ENCODE results near the gene PLEKHM2. TPM values are rescaled to one million over a fixed set of nuclear protein-coding genes. Genes with fewer than 3 reads are reported as not detected.
"Not testable (repeated sequence)": the region's sequence is repeated elsewhere in the genome, so short reads cannot be mapped to it uniquely, and the experiment has no call there.

Gene PLEKHM2
- polyA plus RNA-seq, 4 donors: 18.6 to 29.0 (median 23.8) TPM

- Histone ChIP-seq H3K4me1 (ENCODE audit: control insufficient read depth in 3 of 3, insufficient read depth in 2 of 3, low read depth in 1 of 3, low read length in 2 of 3) (peaks cover 0 to 13% (median 6%) of the 10 kb centered on the region in 3 donors), H3K4me3 (ENCODE audit: low read depth in 1 of 3, low read length in 3 of 3) (no peak overlapping the region), H3K36me3 (ENCODE audit: control insufficient read depth in 3 of 3, insufficient read depth in 2 of 3, low read depth in 1 of 3, low read length in 3 of 3) (peaks cover 0 to 15% (median 3%) of the 10 kb centered on the region in 3 donors), H3K27ac (ENCODE audit: low read depth in 1 of 3, low read length in 2 of 3) (no peak overlapping the region), H3K9me3 (ENCODE audit: control insufficient read depth in 2 of 2, insufficient read depth in 1 of 2, low read depth in 1 of 2, low read length in 1 of 2) (no peaks in the 10 kb centered on the region), H3K27me3 (ENCODE audit: control insufficient read depth in 3 of 3, insufficient read depth in 3 of 3, low read length in 3 of 3) (no peaks in the 10 kb centered on the region)
- FAIRE-seq (no peak), DNase-seq (no peak)
- 65 to 82% (median 81%) methylated on average over 2 of the region's 2 CpGs for WGBS, 3 donors
Measured at GRCh38 chr1:15687446-15687845, 3.3 kb downstream of the PLEKHM2 start.

GRCh38 chr1:15690317-15690716, 6.2 kb downstream of the PLEKHM2 start:
- H3K9me3 ChIP-seq (ENCODE audit: control insufficient read depth in 2 of 2, insufficient read depth in 1 of 2, low read depth in 1 of 2, low read length in 1 of 2): no peaks in the 10 kb centered on the region
- no peak overlapping the region for H3K27ac ChIP-seq (ENCODE audit: low read depth in 1 of 3, low read length in 2 of 3)
- H3K4me1 ChIP-seq (ENCODE audit: control insufficient read depth in 3 of 3, insufficient read depth in 2 of 3, low read depth in 1 of 3, low read length in 2 of 3): peaks cover 0 to 10% (median 0%) of the 10 kb centered on the region in 3 donors
- H3K27me3 ChIP-seq (ENCODE audit: control insufficient read depth in 3 of 3, insufficient read depth in 3 of 3, low read length in 3 of 3): no peaks in the 10 kb centered on the region
- WGBS, 3 donors: 95 to 99% (median 95%) methylated on average over 6 of the region's 6 CpGs
- H3K36me3 ChIP-seq (ENCODE audit: control insufficient read depth in 3 of 3, insufficient read depth in 2 of 3, low read depth in 1 of 3, low read length in 3 of 3): peaks cover 0 to 18% (median 3%) of the 10 kb centered on the region in 3 donors
- H3K4me3 ChIP-seq (ENCODE audit: low read depth in 1 of 3, low read length in 3 of 3): no peak overlapping the region
- no peak for DNase-seq
- no peak for FAIRE-seq

DNA sequence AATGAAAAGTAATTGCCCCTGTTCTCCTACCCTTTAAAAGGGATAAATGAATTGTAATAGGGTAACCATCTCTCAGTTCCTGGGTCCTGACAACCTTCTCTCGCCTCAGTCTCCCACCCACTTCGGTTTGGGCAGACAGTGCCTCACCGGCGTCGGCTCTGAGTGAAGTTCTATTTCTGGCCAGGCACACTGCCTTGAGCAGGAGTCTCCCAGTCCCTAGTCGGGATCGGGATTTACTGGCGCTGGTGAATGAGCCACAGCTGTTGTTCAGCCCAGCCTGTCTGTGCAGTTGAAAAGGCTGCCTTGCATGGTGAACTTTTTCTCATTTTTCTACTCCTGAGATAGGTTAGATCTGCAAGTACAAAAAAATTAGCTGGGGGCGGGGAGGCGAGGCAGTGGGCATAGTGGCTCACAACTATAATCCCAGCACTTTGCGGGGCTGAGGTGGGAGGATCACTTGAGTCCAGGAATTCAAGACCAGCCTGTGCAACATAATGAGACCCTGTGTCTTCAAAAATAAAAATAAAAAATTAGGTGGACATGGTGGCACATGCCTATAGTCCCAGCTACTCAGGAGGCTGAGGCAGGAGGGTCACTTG, 7.4 kb downstream of the PLEKHM2 start:
- H3K9me3 ChIP-seq (ENCODE audit: control insufficient read depth in 2 of 2, insufficient read depth in 1 of 2, low read depth in 1 of 2, low read length in 1 of 2): no peaks in the 10 kb centered on the region
- WGBS, 3 donors: 68 to 90% (median 89%) methylated on average over 11 of the region's 11 CpGs
- DNase-seq (no peak), FAIRE-seq (no peak)
- H3K4me3 ChIP-seq (ENCODE audit: low read depth in 1 of 3, low read length in 3 of 3): no peak overlapping the region
- no peaks in the 10 kb centered on the region for H3K27me3 ChIP-seq (ENCODE audit: control insufficient read depth in 3 of 3, insufficient read depth in 3 of 3, low read length in 3 of 3)
- peaks cover 0 to 6% (median 0%) of the 10 kb centered on the region in 3 donors for H3K4me1 ChIP-seq (ENCODE audit: control insufficient read depth in 3 of 3, insufficient read depth in 2 of 3, low read depth in 1 of 3, low read length in 2 of 3)
- H3K27ac ChIP-seq (ENCODE audit: low read depth in 1 of 3, low read length in 2 of 3): no peak overlapping the region
- peaks cover 0 to 22% (median 3%) of the 10 kb centered on the region in 3 donors for H3K36me3 ChIP-seq (ENCODE audit: control insufficient read depth in 3 of 3, insufficient read depth in 2 of 3, low read depth in 1 of 3, low read length in 3 of 3)

GRCh38 chr1:15692121-15692682, 8.1 kb downstream of the PLEKHM2 start:
- Histone ChIP-seq H3K36me3 (ENCODE audit: control insufficient read depth in 3 of 3, insufficient read depth in 2 of 3, low read depth in 1 of 3, low read length in 3 of 3) (peaks cover 0 to 28% (median 3%) of the 10 kb centered on the region in 3 donors), H3K4me3 (ENCODE audit: low read depth in 1 of 3, low read length in 3 of 3) (no peak overlapping the region), H3K27me3 (ENCODE audit: control insufficient read depth in 3 of 3, insufficient read depth in 3 of 3, low read length in 3 of 3) (no peaks in the 10 kb centered on the region), H3K27ac (ENCODE audit: low read depth in 1 of 3, low read length in 2 of 3) (no peak overlapping the region), H3K4me1 (ENCODE audit: control insufficient read depth in 3 of 3, insufficient read depth in 2 of 3, low read depth in 1 of 3, low read length in 2 of 3) (peaks cover 0 to 6% (median 0%) of the 10 kb centered on the region in 3 donors), H3K9me3 (ENCODE audit: control insufficient read depth in 2 of 2, insufficient read depth in 1 of 2, low read depth in 1 of 2, low read length in 1 of 2) (no peaks in the 10 kb centered on the region)
- FAIRE-seq (no peak), DNase-seq (no peak)
- WGBS, 3 donors: 66 to 81% (median 72%) methylated on average over 5 of the region's 5 CpGs

DNA sequence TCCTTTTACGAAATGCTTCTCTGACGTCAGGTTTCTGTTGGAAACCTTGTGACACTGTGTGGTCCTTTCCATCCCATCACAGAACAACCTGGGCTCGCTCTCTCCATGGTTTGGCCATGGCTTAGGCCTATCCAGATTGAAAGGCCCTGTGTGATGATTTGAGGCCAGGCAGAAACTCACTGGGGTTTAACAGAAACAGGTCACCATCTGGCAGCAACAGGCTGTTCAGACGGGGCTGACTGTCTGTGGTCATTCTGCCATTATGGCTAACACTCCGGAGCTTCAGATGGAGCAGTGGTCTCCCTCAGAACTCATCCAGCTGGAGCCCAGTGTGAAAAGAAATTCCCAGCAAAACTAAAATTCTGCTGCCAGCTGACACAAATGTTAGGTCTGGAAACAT, 9.3 kb downstream of the PLEKHM2 start:
- H3K4me3 ChIP-seq (ENCODE audit: low read depth in 1 of 3, low read length in 3 of 3): no peak overlapping the region
- no peak for DNase-seq
- 83 to 93% (median 88%) methylated on average over 5 of the region's 5 CpGs for WGBS, 3 donors
- H3K36me3 ChIP-seq (ENCODE audit: control insufficient read depth in 3 of 3, insufficient read depth in 2 of 3, low read depth in 1 of 3, low read length in 3 of 3): peaks cover 0 to 36% (median 3%) of the 10 kb centered on the region in 3 donors
- peaks cover 0 to 3% (median 0%) of the 10 kb centered on the region in 3 donors for H3K4me1 ChIP-seq (ENCODE audit: control insufficient read depth in 3 of 3, insufficient read depth in 2 of 3, low read depth in 1 of 3, low read length in 2 of 3)
- H3K9me3 ChIP-seq (ENCODE audit: control insufficient read depth in 2 of 2, insufficient read depth in 1 of 2, low read depth in 1 of 2, low read length in 1 of 2): no peaks in the 10 kb centered on the region
- H3K27me3 ChIP-seq (ENCODE audit: control insufficient read depth in 3 of 3, insufficient read depth in 3 of 3, low read length in 3 of 3): no peaks in the 10 kb centered on the region
- no peak overlapping the region for H3K27ac ChIP-seq (ENCODE audit: low read depth in 1 of 3, low read length in 2 of 3)
- FAIRE-seq: no peak

- Histone ChIP-seq H3K9me3 (ENCODE audit: control insufficient read depth in 2 of 2, insufficient read depth in 1 of 2, low read depth in 1 of 2, low read length in 1 of 2) (no peaks in the 10 kb centered on the region), H3K36me3 (ENCODE audit: control insufficient read depth in 3 of 3, insufficient read depth in 2 of 3, low read depth in 1 of 3, low read length in 3 of 3) (peaks cover 0 to 26% (median 0%) of the 10 kb centered on the region in 3 donors), H3K27ac (ENCODE audit: low read depth in 1 of 3, low read length in 2 of 3) (peak overlapping the region in 1 of 3 donors; percentile 81), H3K4me1 (ENCODE audit: control insufficient read depth in 3 of 3, insufficient read depth in 2 of 3, low read depth in 1 of 3, low read length in 2 of 3) (peaks cover 0 to 3% (median 0%) of the 10 kb centered on the region in 3 donors), H3K4me3 (ENCODE audit: low read depth in 1 of 3, low read length in 3 of 3) (no peak overlapping the region), H3K27me3 (ENCODE audit: control insufficient read depth in 3 of 3, insufficient read depth in 3 of 3, low read length in 3 of 3) (no peaks in the 10 kb centered on the region)
- WGBS, 3 donors: 53 to 78% (median 60%) methylated on average over 10 of the region's 10 CpGs
- DNase-seq (no peak), FAIRE-seq (no peak)
Measured at GRCh38 chr1:15696956-15697521, 12.9 kb downstream of the PLEKHM2 start.

- H3K4me1 ChIP-seq (ENCODE audit: control insufficient read depth in 3 of 3, insufficient read depth in 2 of 3, low read depth in 1 of 3, low read length in 2 of 3): peaks cover 0 to 5% (median 5%) of the 10 kb centered on the region in 3 donors
- FAIRE-seq: no peak
- peaks cover 0 to 28% (median 0%) of the 10 kb centered on the region in 3 donors for H3K36me3 ChIP-seq (ENCODE audit: control insufficient read depth in 3 of 3, insufficient read depth in 2 of 3, low read depth in 1 of 3, low read length in 3 of 3)
- H3K9me3 ChIP-seq (ENCODE audit: control insufficient read depth in 2 of 2, insufficient read depth in 1 of 2, low read depth in 1 of 2, low read length in 1 of 2): no peaks in the 10 kb centered on the region
- no peak overlapping the region for H3K27ac ChIP-seq (ENCODE audit: low read depth in 1 of 3, low read length in 2 of 3)
- H3K27me3 ChIP-seq (ENCODE audit: control insufficient read depth in 3 of 3, insufficient read depth in 3 of 3, low read length in 3 of 3): no peaks in the 10 kb centered on the region
- H3K4me3 ChIP-seq (ENCODE audit: low read depth in 1 of 3, low read length in 3 of 3): no peak overlapping the region
- no peak for DNase-seq
- 96 to 100% (median 98%) methylated on average over 2 of the region's 2 CpGs for WGBS, 3 donors
Measured at GRCh38 chr1:15698201-15698600, 14.1 kb downstream of the PLEKHM2 start.

DNA sequence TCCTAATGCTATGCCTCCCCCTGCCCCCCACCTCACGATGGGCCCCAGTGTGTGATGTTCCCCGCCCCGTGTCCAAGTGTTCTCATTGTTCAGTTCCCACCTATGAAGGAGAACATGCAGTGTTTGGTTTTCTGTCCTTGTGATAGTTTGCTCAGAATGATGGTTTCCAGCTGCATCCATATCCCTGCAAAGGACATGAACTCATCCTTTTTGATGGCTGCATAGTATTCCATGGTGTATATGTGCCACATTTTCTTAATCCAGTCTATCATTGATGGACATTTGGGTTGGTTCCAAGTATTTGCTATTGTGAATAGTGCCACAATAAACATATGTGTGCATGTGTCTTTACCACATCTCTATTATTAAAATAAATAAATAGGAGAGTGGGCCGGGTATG, 15.2 kb downstream of the PLEKHM2 start:
- not testable (repeated sequence) for H3K27me3 ChIP-seq (ENCODE audit: control insufficient read depth in 3 of 3, insufficient read depth in 3 of 3, low read length in 3 of 3); FAIRE-seq; DNase-seq; H3K27ac ChIP-seq (ENCODE audit: low read depth in 1 of 3, low read length in 2 of 3); H3K4me3 ChIP-seq (ENCODE audit: low read depth in 1 of 3, low read length in 3 of 3); H3K9me3 ChIP-seq (ENCODE audit: control insufficient read depth in 2 of 2, insufficient read depth in 1 of 2, low read depth in 1 of 2, low read length in 1 of 2)
- Histone ChIP-seq H3K4me1 (ENCODE audit: control insufficient read depth in 3 of 3, insufficient read depth in 2 of 3, low read depth in 1 of 3, low read length in 2 of 3) (peaks cover 0 to 13% (median 2%) of the 10 kb centered on the region in 3 donors), H3K36me3 (ENCODE audit: control insufficient read depth in 3 of 3, insufficient read depth in 2 of 3, low read depth in 1 of 3, low read length in 3 of 3) (peaks cover 0 to 25% (median 0%) of the 10 kb centered on the region in 3 donors)
- WGBS, 3 donors: 95 to 96% (median 96%) methylated on average over 4 of the region's 4 CpGs

All from small intestine (tissue), 7 donors.